HepG2 (cell line): ENCODE results near the gene MRPL3. TPM values are rescaled to one million over a fixed set of nuclear protein-coding genes. Genes with fewer than 3 reads are reported as not detected.

Source experiments
- BRCA1 ChIP-seq: sonication (generic); formaldehyde crosslinking; IDR thresholded peaks from 2 replicates; pipeline ENCODE4 v1.4.0; 2020; ENCODE audit warnings: missing genetic modification reagents
- CREB1 ChIP-seq, 2 experiments: fragments of 450-650 bp in 1 of 2; IDR thresholded peaks; 2 replicates each; pipeline ENCODE4 v1.6.1; 2016 to 2017; ENCODE audit warnings: control low read depth in 1 of 2, mild to moderate bottlenecking in 1 of 2, missing compliant biosample characterization in 1 of 2, missing genetic modification characterization in 1 of 2
- FOXK1 ChIP-seq: sonication (generic); formaldehyde crosslinking; IDR thresholded peaks from 2 replicates; pipeline ENCODE4 v1.4.0; 2020; ENCODE audit warnings: low read depth, missing genetic modification reagents, borderline replicate concordance
- GABPA ChIP-seq, 2 experiments: IDR thresholded peaks; 2 replicates each; pipeline ENCODE4 v1.6.1; 2011 to 2016; ENCODE audit warnings: low read depth in 2 of 2, low read length in 1 of 2, missing biosample characterization in 1 of 2, missing genetic modification characterization in 1 of 2
- GATAD1 ChIP-seq: IDR thresholded peaks from 2 replicates; pipeline ENCODE4 v1.6.1; 2016; ENCODE audit warnings: missing genetic modification reagents, missing compliant biosample characterization
- KAT7 ChIP-seq: IDR thresholded peaks from 2 replicates; pipeline ENCODE4 v1.6.1; 2018; ENCODE audit warnings: borderline replicate concordance, missing compliant biosample characterization
- KDM5B ChIP-seq: sonication (generic); formaldehyde crosslinking; IDR thresholded peaks from 2 replicates; pipeline ENCODE4 v1.4.0; 2020; ENCODE audit warnings: missing genetic modification reagents, mild to moderate bottlenecking, borderline replicate concordance
- LCORL ChIP-seq, 2 experiments: fragments of 450-650 bp in 1 of 2; sonication (generic) in 1 of 2; formaldehyde crosslinking in 1 of 2; IDR thresholded peaks; 2 replicates each; pipeline versions ENCODE4 v1.5.0 to v1.6.1; 2017 to 2020; ENCODE audit warnings: antibody characterized with exemption in 1 of 2, missing genetic modification reagents in 1 of 2
- NFKB2 ChIP-seq: sonication (generic); formaldehyde crosslinking; IDR thresholded peaks from 2 replicates; pipeline ENCODE4 v1.4.0; 2020; ENCODE audit warnings: missing genetic modification reagents, borderline replicate concordance
- RBAK ChIP-seq: sonication (generic); formaldehyde crosslinking; IDR thresholded peaks from 2 replicates; pipeline ENCODE4 v1.5.1; 2020; ENCODE audit warnings: mild to moderate bottlenecking, missing genetic modification reagents
- REL ChIP-seq: sonication (generic); formaldehyde crosslinking; conservative IDR thresholded peaks from 2 replicates; pipeline ENCODE4 v1.8.0; 2022; ENCODE audit warnings: mild to moderate bottlenecking, missing genetic modification reagents, moderate library complexity
- RFXAP ChIP-seq: sonication (generic); formaldehyde crosslinking; IDR thresholded peaks from 2 replicates; pipeline ENCODE4 v1.4.0; 2020; ENCODE audit warnings: missing genetic modification reagents, borderline replicate concordance
- SRSF4 ChIP-seq: fragments of 200-400 bp; formaldehyde crosslinking; IDR thresholded peaks from one replicate; pipeline ENCODE4 v1.6.1; 2018; ENCODE audit warnings: mild to moderate bottlenecking, low read depth, low read length, moderate library complexity; ENCODE audit not compliant: poor library complexity, severe bottlenecking
- THAP11 ChIP-seq: IDR thresholded peaks from 2 replicates; pipeline ENCODE4 v1.6.1; 2016; ENCODE audit warnings: missing biosample characterization, missing genetic modification reagents
- ZFP82 ChIP-seq: sonication (generic); formaldehyde crosslinking; IDR thresholded peaks from 2 replicates; pipeline ENCODE4 v1.5.1; 2020; ENCODE audit warnings: mild to moderate bottlenecking, missing genetic modification reagents, borderline replicate concordance
- ZIK1 ChIP-seq: sonication (generic); formaldehyde crosslinking; IDR thresholded peaks from 2 replicates; pipeline ENCODE4 v1.5.0; 2020; ENCODE audit warnings: mild to moderate bottlenecking, low read depth, missing genetic modification reagents, borderline replicate concordance
- ZNF160 ChIP-seq: sonication (generic); formaldehyde crosslinking; IDR thresholded peaks from 2 replicates; pipeline ENCODE4 v1.8.0; 2022; ENCODE audit warnings: mild to moderate bottlenecking, inconsistent platforms, missing genetic modification reagents
- ZNF704 ChIP-seq: sonication (generic); formaldehyde crosslinking; IDR thresholded peaks from 2 replicates; pipeline ENCODE4 v1.8.1; 2023; ENCODE audit warnings: mild to moderate bottlenecking, inconsistent platforms, moderate library complexity, missing genetic modification reagents, borderline replicate concordance
- ZNF776 ChIP-seq: sonication (generic); formaldehyde crosslinking; IDR thresholded peaks from 2 replicates; pipeline ENCODE4 v1.4.0; 2020; ENCODE audit warnings: mild to moderate bottlenecking, missing genetic modification reagents
- ZNF878 ChIP-seq: sonication (generic); formaldehyde crosslinking; IDR thresholded peaks from 2 replicates; pipeline ENCODE4 v1.8.1; 2023; ENCODE audit warnings: mild to moderate bottlenecking, missing genetic modification reagents, moderate library complexity
- polyA plus RNA-seq, 8 experiments: library from polyadenylated mRNA; depleted of rRNA in 3 of 8; stranded (reverse) in 7 of 8; unstranded in 1 of 8; fragments of >200 nt; fragmentation: Illumina TruSeq in 4 of 8; extraction: Trizol in 4 of 8; gene quantifications; 2 replicates each; pipeline versions ENCODE4 v1.2.1 to v1.2.3, GENCODE V29; 2011 to 2016; ENCODE audit warnings: low read depth in 4 of 8, missing spikeins in 1 of 8, mixed read lengths in 1 of 8; ENCODE audit not compliant: insufficient read depth in 1 of 8
- total RNA-seq, 5 experiments: library from RNA; depleted of rRNA; stranded (reverse); fragments of >200 nt; fragmentation: Illumina TruSeq; extraction: Trizol; gene quantifications; 2 replicates each; pipeline ENCODE4 v1.2.3, GENCODE V29; 2016; ENCODE audit warnings: low read depth in 1 of 5
- TF ChIP-seq, protein P1 (sequence below): sonication (generic); formaldehyde crosslinking; IDR thresholded peaks from 2 replicates; pipeline ENCODE4 v1.4.0; 2020; ENCODE audit warnings: mild to moderate bottlenecking, missing genetic modification reagents
- TF ChIP-seq, protein P2 (sequence below): IDR thresholded peaks from 2 replicates; pipeline ENCODE4 v1.6.1; 2016; ENCODE audit warnings: control low read depth
- TF ChIP-seq, protein P3 (sequence below): sonication (generic); formaldehyde crosslinking; IDR thresholded peaks from 2 replicates; pipeline ENCODE4 v1.4.0; 2020; ENCODE audit warnings: missing genetic modification reagents

MRPL3 gene
- total and polyA plus RNA-seq, 2 of the 13 experiments (the other 11 are each of a cell fraction or from before 2014, with no cell fraction given): 114 to 172 TPM

DNA sequence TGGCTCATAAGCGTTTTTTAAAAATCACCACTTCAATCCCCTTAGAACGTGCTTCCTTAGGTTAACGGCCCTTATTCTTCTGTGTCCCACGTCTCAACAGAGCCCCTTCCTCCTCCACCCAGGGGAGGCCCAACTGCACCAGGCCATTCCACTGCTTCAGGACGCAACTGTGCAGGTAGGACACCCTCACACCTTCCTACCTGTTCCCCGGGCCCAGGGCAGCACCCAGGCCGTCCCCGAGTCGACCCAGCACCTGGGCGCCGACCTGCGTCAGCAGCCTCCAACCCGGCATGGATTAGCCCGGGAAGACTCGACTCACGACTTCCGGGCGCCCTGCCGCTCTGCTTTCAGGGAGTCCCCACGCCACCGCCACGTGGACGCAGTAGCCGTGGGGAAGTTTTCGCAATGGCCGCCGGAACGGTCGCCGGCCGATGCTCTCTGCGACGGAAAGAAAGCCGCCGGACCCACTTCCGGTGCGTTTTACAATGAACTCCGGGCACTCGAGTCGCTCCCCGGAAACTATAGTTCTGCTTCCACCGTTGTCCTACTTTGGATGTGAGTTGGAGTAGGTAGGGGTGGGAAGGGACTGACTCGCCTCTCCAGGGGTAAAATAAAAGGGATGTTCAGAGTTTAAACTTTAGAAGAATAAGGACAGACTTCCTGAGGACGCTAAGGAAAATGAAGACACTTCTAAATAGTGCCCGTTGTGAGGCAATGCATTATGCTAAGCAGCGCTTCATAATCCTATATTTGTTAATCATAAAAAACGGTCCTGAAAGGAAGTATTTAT is at the start of gene MRPL3 (continued):
- TF ChIP-seq, protein P1, sequence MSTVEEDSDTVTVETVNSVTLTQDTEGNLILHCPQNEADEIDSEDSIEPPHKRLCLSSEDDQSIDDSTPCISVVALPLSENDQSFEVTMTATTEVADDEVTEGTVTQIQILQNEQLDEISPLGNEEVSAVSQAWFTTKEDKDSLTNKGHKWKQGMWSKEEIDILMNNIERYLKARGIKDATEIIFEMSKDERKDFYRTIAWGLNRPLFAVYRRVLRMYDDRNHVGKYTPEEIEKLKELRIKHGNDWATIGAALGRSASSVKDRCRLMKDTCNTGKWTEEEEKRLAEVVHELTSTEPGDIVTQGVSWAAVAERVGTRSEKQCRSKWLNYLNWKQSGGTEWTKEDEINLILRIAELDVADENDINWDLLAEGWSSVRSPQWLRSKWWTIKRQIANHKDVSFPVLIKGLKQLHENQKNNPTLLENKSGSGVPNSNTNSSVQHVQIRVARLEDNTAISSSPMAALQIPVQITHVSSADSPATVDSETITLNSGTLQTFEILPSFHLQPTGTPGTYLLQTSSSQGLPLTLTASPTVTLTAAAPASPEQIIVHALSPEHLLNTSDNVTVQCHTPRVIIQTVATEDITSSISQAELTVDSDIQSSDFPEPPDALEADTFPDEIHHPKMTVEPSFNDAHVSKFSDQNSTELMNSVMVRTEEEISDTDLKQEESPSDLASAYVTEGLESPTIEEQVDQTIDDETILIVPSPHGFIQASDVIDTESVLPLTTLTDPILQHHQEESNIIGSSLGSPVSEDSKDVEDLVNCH (CRISPR knock-in tag): no peak
- no peak; the same call in none of the 2 replicates for TF ChIP-seq BRCA1 (CRISPR knock-in tag)
- TF ChIP-seq RFXAP (CRISPR knock-in tag): peak; percentile 92; the same call in 1 of the 2 replicates
- peak; percentile 47; the same call in 1 of the 2 replicates for TF ChIP-seq RBAK (CRISPR knock-in tag)
- peak; percentile 100 for TF ChIP-seq NFKB2 (CRISPR knock-in tag)
- TF ChIP-seq THAP11 (CRISPR knock-in tag): peak; percentile 95
- TF ChIP-seq SRSF4: no peak
- TF ChIP-seq ZNF878 (CRISPR knock-in tag): peak; percentile 89
- peak; percentile 98 for TF ChIP-seq GABPA (IDR thresholded peaks at IDR 0.05; ENCODE audit: low read depth, low read length)
- TF ChIP-seq GABPA (CRISPR knock-in tag; IDR thresholded peaks at IDR 0.05; ENCODE audit: low read depth): peak; percentile 100
- peak; percentile 98 for TF ChIP-seq GATAD1
- peak; percentile 97 for TF ChIP-seq KDM5B
- peak; percentile 93 for TF ChIP-seq REL (CRISPR knock-in tag)
- TF ChIP-seq ZNF776 (CRISPR knock-in tag): peak; percentile 88; the same call in 1 of the 2 replicates
- peak; percentile 94 for TF ChIP-seq ZIK1 (CRISPR knock-in tag)
- TF ChIP-seq ZNF704 (CRISPR knock-in tag): peak; percentile 95; the same call in 1 of the 2 replicates
- peak; percentile 54 for TF ChIP-seq CREB1 (IDR thresholded peaks at IDR 0.05)
- peak; percentile 75 for TF ChIP-seq CREB1 (CRISPR knock-in tag; IDR thresholded peaks at IDR 0.05)
- peak; percentile 90 for TF ChIP-seq KAT7 (CRISPR knock-in tag)
- TF ChIP-seq, protein P2, sequence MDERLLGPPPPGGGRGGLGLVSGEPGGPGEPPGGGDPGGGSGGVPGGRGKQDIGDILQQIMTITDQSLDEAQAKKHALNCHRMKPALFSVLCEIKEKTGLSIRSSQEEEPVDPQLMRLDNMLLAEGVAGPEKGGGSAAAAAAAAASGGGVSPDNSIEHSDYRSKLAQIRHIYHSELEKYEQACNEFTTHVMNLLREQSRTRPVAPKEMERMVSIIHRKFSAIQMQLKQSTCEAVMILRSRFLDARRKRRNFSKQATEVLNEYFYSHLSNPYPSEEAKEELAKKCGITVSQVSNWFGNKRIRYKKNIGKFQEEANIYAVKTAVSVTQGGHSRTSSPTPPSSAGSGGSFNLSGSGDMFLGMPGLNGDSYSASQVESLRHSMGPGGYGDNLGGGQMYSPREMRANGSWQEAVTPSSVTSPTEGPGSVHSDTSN (CRISPR knock-in tag): no peak
- TF ChIP-seq, protein P3, sequence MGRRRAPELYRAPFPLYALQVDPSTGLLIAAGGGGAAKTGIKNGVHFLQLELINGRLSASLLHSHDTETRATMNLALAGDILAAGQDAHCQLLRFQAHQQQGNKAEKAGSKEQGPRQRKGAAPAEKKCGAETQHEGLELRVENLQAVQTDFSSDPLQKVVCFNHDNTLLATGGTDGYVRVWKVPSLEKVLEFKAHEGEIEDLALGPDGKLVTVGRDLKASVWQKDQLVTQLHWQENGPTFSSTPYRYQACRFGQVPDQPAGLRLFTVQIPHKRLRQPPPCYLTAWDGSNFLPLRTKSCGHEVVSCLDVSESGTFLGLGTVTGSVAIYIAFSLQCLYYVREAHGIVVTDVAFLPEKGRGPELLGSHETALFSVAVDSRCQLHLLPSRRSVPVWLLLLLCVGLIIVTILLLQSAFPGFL (CRISPR knock-in tag): 0 out of 2 replicates have a peak, but pooled peaks have one; percentile 43
- peak; percentile 87; the same call in 1 of the 2 replicates for TF ChIP-seq ZFP82 (CRISPR knock-in tag)
- TF ChIP-seq ZNF160: peak; percentile 80; the same call in 1 of the 2 replicates
- TF ChIP-seq LCORL (IDR thresholded peaks at IDR 0.05): peak; percentile 87
- TF ChIP-seq LCORL (CRISPR knock-in tag; IDR thresholded peaks at IDR 0.05): peak; percentile 56; the same call in 1 of the 2 replicates
- TF ChIP-seq FOXK1: peak; percentile 90
